K562 (cell line): ENCODE measurements around the gene TBC1D2. TPM values are rescaled to one million over a fixed set of nuclear protein-coding genes. Genes with fewer than 3 reads are reported as not detected.

Experiments
- ATAC-seq: fragments of 200-7000 bp; cut with Tn5 transposase; 3 replicates; pipeline ENCODE4 v1.9.1; 2020; ENCODE audit warnings: moderate library complexity
- BruUV-seq: library from RNA; stranded (reverse); fragments of 400-500 nt; replicated peaks from 2 replicates; lab custom pipeline; 2021; lab: Mats Ljungman, UMichigan
- CTCF ChIA-PET: fragments of 300-600 bp; formaldehyde crosslinking; extraction: SDS; loops from one replicate; lab custom pipeline; 2021; ENCODE audit warnings: low intra/inter-chr PET ratio; lab: Yijun Ruan, JAX
- POLR2A ChIA-PET: fragments of 300-600, 350-650 bp; sonication (Branson Sonifier 250); formaldehyde crosslinking; extraction: SDS; loops from one replicate; lab custom pipeline; 2021; ENCODE audit warnings: antibody characterized with exemption, inconsistent platforms; lab: Yijun Ruan, JAX
- DNase-seq, 4 experiments: peaks; one replicate each; pipeline versions ENCODE4 v3.0.0 to v3.0.0-alpha.2; 2011 to 2018; ENCODE audit warnings: low spot score in 3 of 4, mixed read lengths in 3 of 4; ENCODE audit errors: extremely low read depth in 1 of 4
- FAIRE-seq: peaks from 2 replicates; lab custom pipeline; 2011; peaks lifted over from hg19 to GRCh38; lab: Jason Lieb, UNC
- H2AFZ ChIP-seq: 2 replicates; pipeline ENCODE4 v1.6.0; 2011; ENCODE audit warnings: low read depth, low read length, control low read depth, inconsistent platforms
- H3K27ac ChIP-seq: fragments of 200-600 bp; 3 replicates; pipeline ENCODE4 v1.8.0; 2011; ENCODE audit warnings: low read depth, mild to moderate bottlenecking, control low read depth, inconsistent platforms, low read length, moderate library complexity, mixed read lengths; ENCODE audit errors: extremely low read depth
- H3K27me3 ChIP-seq, 2 experiments: fragments of 300-600 bp in 1 of 2; 2 replicates in 1 of 2; 3 replicates in 1 of 2; pipeline versions ENCODE4 v1.6.0 to v1.8.0; 2011; ENCODE audit warnings: inconsistent platforms in 2 of 2, low read length in 2 of 2, mild to moderate bottlenecking in 1 of 2, mixed read lengths in 1 of 2, moderate library complexity in 1 of 2; ENCODE audit not compliant: control insufficient read depth in 2 of 2, insufficient read depth in 2 of 2
- H3K36me3 ChIP-seq: fragments of 300-600 bp; 3 replicates; pipeline ENCODE4 v1.8.0; 2011; ENCODE audit warnings: mild to moderate bottlenecking, low read length, inconsistent platforms; ENCODE audit not compliant: control insufficient read depth, insufficient read depth
- H3K4me1 ChIP-seq, 2 experiments: fragments of 200-600 bp in 1 of 2; replicated peaks in 1 of 2; 2 replicates in 1 of 2; 3 replicates in 1 of 2; pipeline versions ENCODE4 v1.5.1 to v1.8.0; 2011; ENCODE audit warnings: inconsistent platforms in 2 of 2, low read length in 2 of 2, mild to moderate bottlenecking in 1 of 2, mixed read lengths in 1 of 2, moderate library complexity in 1 of 2; ENCODE audit not compliant: control insufficient read depth in 2 of 2, insufficient read depth in 2 of 2
- H3K4me2 ChIP-seq: 2 replicates; pipeline ENCODE4 v1.6.1; 2011; ENCODE audit warnings: low read length, control low read depth, inconsistent platforms, mixed read lengths; ENCODE audit not compliant: insufficient read depth
- H3K4me3 ChIP-seq: fragments of 200-600 bp; sonication (generic), shearing (Covaris generic); 2 replicates; pipeline ENCODE4 v1.5.1; 2016; ENCODE audit warnings: control low read depth, inconsistent platforms
- H3K79me2 ChIP-seq: fragments of 200-600 bp; 3 replicates; pipeline ENCODE4 v1.8.0; 2011; ENCODE audit warnings: low read length, inconsistent platforms; ENCODE audit not compliant: control insufficient read depth, insufficient read depth
- H3K9ac ChIP-seq, 2 experiments: 2 replicates each; pipeline versions ENCODE4 v1.6.0 to v1.6.1; 2011; ENCODE audit warnings: low read depth in 2 of 2, low read length in 2 of 2, control low read depth in 1 of 2, inconsistent platforms in 1 of 2, mild to moderate bottlenecking in 1 of 2, mixed read lengths in 1 of 2; ENCODE audit not compliant: insufficient read depth in 1 of 2
- H3K9me1 ChIP-seq: one replicate; pipeline ENCODE4 v1.6.0; 2011; ENCODE audit warnings: inconsistent platforms, mild to moderate bottlenecking, low read length, moderate library complexity; ENCODE audit not compliant: control insufficient read depth, insufficient read depth
- H3K9me3 ChIP-seq: replicated peaks from 2 replicates; pipeline ENCODE4 v1.5.1; 2011; ENCODE audit warnings: low read depth, low read length, inconsistent platforms; ENCODE audit not compliant: control insufficient read depth, insufficient read depth
- H4K20me1 ChIP-seq: replicated peaks from 2 replicates; pipeline ENCODE4 v1.6.1; 2011; ENCODE audit warnings: low read length, inconsistent platforms, mixed read lengths; ENCODE audit not compliant: control insufficient read depth, insufficient read depth
- DIDO1 ChIP-seq: fragments of 450-650 bp; IDR thresholded peaks from 2 replicates; pipeline ENCODE4 v1.6.1; 2016; ENCODE audit warnings: low read depth, missing biosample characterization, missing genetic modification characterization
- HNRNPLL ChIP-seq: fragments of 200-400 bp; formaldehyde crosslinking; IDR thresholded peaks from 2 replicates; pipeline ENCODE4 v1.6.1; 2017; ENCODE audit warnings: low read length, low read depth, mild to moderate bottlenecking; ENCODE audit not compliant: poor library complexity, severe bottlenecking
- KDM2B ChIP-seq: fragments of 250-450 bp; sonication (Bioruptor Pico); IDR thresholded peaks from 2 replicates; pipeline ENCODE4 v1.8.0; 2021; ENCODE audit warnings: mild to moderate bottlenecking, moderate library complexity
- L3MBTL2 ChIP-seq: fragments of 450-650 bp; IDR thresholded peaks from 2 replicates; pipeline ENCODE4 v1.6.1; 2016; ENCODE audit warnings: mild to moderate bottlenecking, moderate library complexity
- LEF1 ChIP-seq: fragments of 450-650 bp; IDR thresholded peaks from 2 replicates; pipeline ENCODE4 v1.6.1; 2016; ENCODE audit warnings: mild to moderate bottlenecking
- MTA2 ChIP-seq: fragments of 450-650 bp; IDR thresholded peaks from 2 replicates; pipeline ENCODE4 v1.6.1; 2016; ENCODE audit warnings: low read depth
- SMAD3 ChIP-seq: fragments of 450-650 bp; formaldehyde crosslinking; conservative IDR thresholded peaks from 2 replicates; pipeline ENCODE4 v1.4.0; 2020; ENCODE audit warnings: mild to moderate bottlenecking
- ZNF282 ChIP-seq: sonication (generic); formaldehyde crosslinking; IDR thresholded peaks from 2 replicates; pipeline ENCODE4 v1.8.1; 2023; ENCODE audit warnings: missing genetic modification reagents
- ZNF584 ChIP-seq: fragments of 200-800 bp; sonication (Bioruptor generic); IDR thresholded peaks from 2 replicates; pipeline ENCODE4 v1.6.1; 2016; ENCODE audit warnings: low read depth, mild to moderate bottlenecking, missing genetic modification characterization, missing compliant biosample characterization
- WGBS: fragments of 100-300 bp; shearing (Covaris generic); methylation state at CpG from one replicate; pipeline ENCODE4 v1.1.6; 2016; ENCODE audit warnings: low coverage, mixed read lengths; ENCODE audit not compliant: insufficient coverage; ENCODE audit errors: missing lambda C conversion rate; 5-methylcytosine and 5-hydroxymethylcytosine counted together
- in situ Hi-C: fragments of 300-500 bp; cut with MboI; formaldehyde crosslinking; loops from 4 replicates; pipeline ENCODE4 v1.15.0; 2018; ENCODE audit warnings: inconsistent platforms, mixed read lengths
- intact Hi-C: fragments of 100-400 bp; cut with micrococcal nuclease; formaldehyde crosslinking; loops from 2 replicates; pipeline ENCODE4 v1.14.2; 2022
- polyA plus RNA-seq, 8 experiments: library from polyadenylated mRNA; depleted of rRNA in 4 of 8; stranded (reverse) in 5 of 8; unstranded in 3 of 8; fragments of >200 nt; fragmentation: Nextera tagmentation in 2 of 8; fragmentation: Illumina TruSeq in 1 of 8; extraction: Ambion mirVana in 2 of 8; extraction: Trizol in 1 of 8; gene quantifications; 2 replicates each; pipeline versions ENCODE4 v1.2.1 to v1.2.3, GENCODE V29; 2011 to 2014; ENCODE audit warnings: inconsistent platforms in 1 of 8, missing spikeins in 1 of 8
- total RNA-seq, 7 experiments: library from RNA; depleted of rRNA in 6 of 7; stranded (reverse); fragments of >200 nt in 6 of 7; fragmentation: Illumina TruSeq in 2 of 7; extraction: Trizol in 2 of 7; gene quantifications; 2 replicates each; pipeline versions ENCODE4 v1.2.1 to v1.2.3, GENCODE V29; 2011 to 2021; ENCODE audit warnings: low replicate concordance in 1 of 7
- TF ChIP-seq, protein P1 (sequence below): IDR thresholded peaks from 2 replicates; pipeline ENCODE4 v1.6.1; 2012; ENCODE audit warnings: low read depth, low read length, improper control_type of control experiment, borderline replicate concordance
- TF ChIP-seq, protein P2 (sequence below): fragments of 200-400 bp; formaldehyde crosslinking; IDR thresholded peaks from 2 replicates; pipeline ENCODE4 v1.6.1; 2017; ENCODE audit warnings: mild to moderate bottlenecking, low read depth, low read length, moderate library complexity
- TF ChIP-seq, protein P3 (sequence below): sonication (generic); formaldehyde crosslinking; IDR thresholded peaks from 2 replicates; pipeline ENCODE4 v1.9.0; 2022; ENCODE audit warnings: mild to moderate bottlenecking, missing genetic modification reagents
- TF ChIP-seq, protein P4 (sequence below): fragments of 150-350 bp; conservative IDR thresholded peaks from 2 replicates; pipeline ENCODE4 v1.6.1; 2014; ENCODE audit warnings: low read length
- TF ChIP-seq, protein P5 (sequence below): fragments of 200-800 bp; sonication (Bioruptor generic); IDR thresholded peaks from 2 replicates; pipeline ENCODE4 v1.6.1; 2017; ENCODE audit warnings: missing genetic modification characterization, missing compliant biosample characterization

The TBC1D2 gene
- total and polyA plus RNA-seq, 9 of the 15 experiments (the other 6 are each of a cell fraction or from before 2014, with no cell fraction given) = 0.10 to 7.0 (median 2.5) TPM

DNA sequence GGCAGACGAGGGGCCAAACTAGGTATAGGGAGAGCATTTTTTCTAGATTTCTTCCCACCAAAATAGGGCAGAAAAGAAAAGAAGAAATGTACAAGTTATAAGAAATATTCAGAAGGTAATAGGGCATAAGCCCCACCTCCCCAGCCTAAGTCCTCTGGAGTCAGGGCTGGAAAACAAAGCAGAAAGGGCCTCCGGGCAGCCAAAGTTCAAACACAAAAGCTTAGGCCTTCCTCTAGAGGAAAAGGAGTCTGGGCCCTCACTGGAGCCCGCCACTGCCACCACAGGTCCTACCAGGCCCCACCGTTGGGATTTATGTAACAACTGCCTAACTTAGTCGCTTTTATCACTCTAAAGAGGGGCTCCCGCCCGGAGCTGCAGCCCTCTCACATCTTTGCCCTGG lies 27.6 kb downstream of the TBC1D2 start:
- BruUV-seq = no TSS peak
- FAIRE-seq (no peak), ATAC-seq (no peak), DNase-seq (no peak)
- Histone ChIP-seq H3K9ac (no peak overlapping the region), H3K4me2 (no peak overlapping the region), H3K9me1 (no peaks in the 10 kb centered on the region), H2AFZ (no peak overlapping the region), H3K27me3 (no peaks in the 10 kb centered on the region), H3K79me2 (no peaks in the 10 kb centered on the region), H3K4me3 (no peak overlapping the region), H3K27ac (no peak overlapping the region), H3K9me3 (no peaks in the 10 kb centered on the region), H3K36me3 (peaks cover 36% of the 10 kb centered on the region; the same call in 1 of the 3 replicates), H3K4me1 (peaks cover 14 to 29% of the 10 kb centered on the region in 2 experiments; a peak in 3 of 5 replicates), H4K20me1 (no peaks in the 10 kb centered on the region)
- in situ Hi-C loops = no loop called here
- WGBS = 81% methylated on average over 7 of the region's 7 CpGs
- ChIA-PET CTCF (no interaction called here), POLR2A (interaction anchor here (0.6 kb wide), 1 partner anchor 14 kb away, joined by 4 read pairs; no protein-coding TSS in a partner anchor)
- TF ChIP-seq ZNF584 (CRISPR knock-in tag) = no peak
- TF ChIP-seq ZNF282 (CRISPR knock-in tag) = no peak
- no peak for TF ChIP-seq DIDO1 (tag)
- TF ChIP-seq, protein P1, sequence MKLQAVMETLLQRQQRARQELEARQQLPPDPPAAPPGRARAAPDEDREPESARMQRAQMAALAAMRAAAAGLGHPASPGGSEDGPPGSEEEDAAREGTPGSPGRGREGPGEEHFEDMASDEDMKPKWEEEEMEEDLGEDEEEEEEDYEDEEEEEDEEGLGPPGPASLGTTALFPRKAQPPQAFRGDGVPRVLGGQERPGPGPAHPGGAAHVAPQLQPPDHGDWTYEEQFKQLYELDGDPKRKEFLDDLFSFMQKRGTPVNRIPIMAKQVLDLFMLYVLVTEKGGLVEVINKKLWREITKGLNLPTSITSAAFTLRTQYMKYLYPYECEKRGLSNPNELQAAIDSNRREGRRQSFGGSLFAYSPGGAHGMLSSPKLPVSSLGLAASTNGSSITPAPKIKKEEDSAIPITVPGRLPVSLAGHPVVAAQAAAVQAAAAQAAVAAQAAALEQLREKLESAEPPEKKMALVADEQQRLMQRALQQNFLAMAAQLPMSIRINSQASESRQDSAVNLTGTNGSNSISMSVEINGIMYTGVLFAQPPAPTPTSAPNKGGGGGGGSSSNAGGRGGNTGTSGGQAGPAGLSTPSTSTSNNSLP = no peak
- TF ChIP-seq, protein P2, sequence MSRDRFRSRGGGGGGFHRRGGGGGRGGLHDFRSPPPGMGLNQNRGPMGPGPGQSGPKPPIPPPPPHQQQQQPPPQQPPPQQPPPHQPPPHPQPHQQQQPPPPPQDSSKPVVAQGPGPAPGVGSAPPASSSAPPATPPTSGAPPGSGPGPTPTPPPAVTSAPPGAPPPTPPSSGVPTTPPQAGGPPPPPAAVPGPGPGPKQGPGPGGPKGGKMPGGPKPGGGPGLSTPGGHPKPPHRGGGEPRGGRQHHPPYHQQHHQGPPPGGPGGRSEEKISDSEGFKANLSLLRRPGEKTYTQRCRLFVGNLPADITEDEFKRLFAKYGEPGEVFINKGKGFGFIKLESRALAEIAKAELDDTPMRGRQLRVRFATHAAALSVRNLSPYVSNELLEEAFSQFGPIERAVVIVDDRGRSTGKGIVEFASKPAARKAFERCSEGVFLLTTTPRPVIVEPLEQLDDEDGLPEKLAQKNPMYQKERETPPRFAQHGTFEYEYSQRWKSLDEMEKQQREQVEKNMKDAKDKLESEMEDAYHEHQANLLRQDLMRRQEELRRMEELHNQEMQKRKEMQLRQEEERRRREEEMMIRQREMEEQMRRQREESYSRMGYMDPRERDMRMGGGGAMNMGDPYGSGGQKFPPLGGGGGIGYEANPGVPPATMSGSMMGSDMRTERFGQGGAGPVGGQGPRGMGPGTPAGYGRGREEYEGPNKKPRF = no peak
- TF ChIP-seq SMAD3 = no peak
- TF ChIP-seq HNRNPLL = no peak
- TF ChIP-seq, protein P3, sequence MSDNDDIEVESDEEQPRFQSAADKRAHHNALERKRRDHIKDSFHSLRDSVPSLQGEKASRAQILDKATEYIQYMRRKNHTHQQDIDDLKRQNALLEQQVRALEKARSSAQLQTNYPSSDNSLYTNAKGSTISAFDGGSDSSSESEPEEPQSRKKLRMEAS (CRISPR knock-in tag) = no peak
- no peak for TF ChIP-seq LEF1
- TF ChIP-seq, protein P4, sequence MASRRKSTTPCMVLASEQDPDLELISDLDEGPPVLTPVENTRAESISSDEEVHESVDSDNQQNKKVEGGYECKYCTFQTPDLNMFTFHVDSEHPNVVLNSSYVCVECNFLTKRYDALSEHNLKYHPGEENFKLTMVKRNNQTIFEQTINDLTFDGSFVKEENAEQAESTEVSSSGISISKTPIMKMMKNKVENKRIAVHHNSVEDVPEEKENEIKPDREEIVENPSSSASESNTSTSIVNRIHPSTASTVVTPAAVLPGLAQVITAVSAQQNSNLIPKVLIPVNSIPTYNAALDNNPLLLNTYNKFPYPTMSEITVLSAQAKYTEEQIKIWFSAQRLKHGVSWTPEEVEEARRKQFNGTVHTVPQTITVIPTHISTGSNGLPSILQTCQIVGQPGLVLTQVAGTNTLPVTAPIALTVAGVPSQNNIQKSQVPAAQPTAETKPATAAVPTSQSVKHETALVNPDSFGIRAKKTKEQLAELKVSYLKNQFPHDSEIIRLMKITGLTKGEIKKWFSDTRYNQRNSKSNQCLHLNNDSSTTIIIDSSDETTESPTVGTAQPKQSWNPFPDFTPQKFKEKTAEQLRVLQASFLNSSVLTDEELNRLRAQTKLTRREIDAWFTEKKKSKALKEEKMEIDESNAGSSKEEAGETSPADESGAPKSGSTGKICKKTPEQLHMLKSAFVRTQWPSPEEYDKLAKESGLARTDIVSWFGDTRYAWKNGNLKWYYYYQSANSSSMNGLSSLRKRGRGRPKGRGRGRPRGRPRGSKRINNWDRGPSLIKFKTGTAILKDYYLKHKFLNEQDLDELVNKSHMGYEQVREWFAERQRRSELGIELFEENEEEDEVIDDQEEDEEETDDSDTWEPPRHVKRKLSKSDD = no peak
- no peak for TF ChIP-seq KDM2B (CRISPR knock-in tag)
- no peak for TF ChIP-seq MTA2
- TF ChIP-seq, protein P5, sequence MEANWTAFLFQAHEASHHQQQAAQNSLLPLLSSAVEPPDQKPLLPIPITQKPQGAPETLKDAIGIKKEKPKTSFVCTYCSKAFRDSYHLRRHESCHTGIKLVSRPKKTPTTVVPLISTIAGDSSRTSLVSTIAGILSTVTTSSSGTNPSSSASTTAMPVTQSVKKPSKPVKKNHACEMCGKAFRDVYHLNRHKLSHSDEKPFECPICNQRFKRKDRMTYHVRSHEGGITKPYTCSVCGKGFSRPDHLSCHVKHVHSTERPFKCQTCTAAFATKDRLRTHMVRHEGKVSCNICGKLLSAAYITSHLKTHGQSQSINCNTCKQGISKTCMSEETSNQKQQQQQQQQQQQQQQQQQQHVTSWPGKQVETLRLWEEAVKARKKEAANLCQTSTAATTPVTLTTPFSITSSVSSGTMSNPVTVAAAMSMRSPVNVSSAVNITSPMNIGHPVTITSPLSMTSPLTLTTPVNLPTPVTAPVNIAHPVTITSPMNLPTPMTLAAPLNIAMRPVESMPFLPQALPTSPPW (CRISPR knock-in tag) = no peak
- TF ChIP-seq L3MBTL2 = no peak
- intact Hi-C loops = no loop called here
